Left hindlimb (tissue), 1 donor: ENCODE data around the gene SOHLH2.

Experiments
- DNase-seq: peaks from one replicate; pipeline ENCODE4 v3.0.0-alpha.2; 2018

SOHLH2 gene

GRCh38 chr13:36131222-36131930 is 83.0 kb downstream of the SOHLH2 start, which contains the start of gene DCLK1:
Gene DCLK1, minus strand, starts transcription at chr13:36131382.
- peak; percentile 90 for DNase-seq

- DNase-seq, result peak; percentile 46
Measured at GRCh38 chr13:36130552-36131221, 83.7 kb downstream of the SOHLH2 start.

- no peak for DNase-seq
Measured at GRCh38 chr13:36130193-36130551, 84.2 kb downstream of the SOHLH2 start.

GRCh38 chr13:36129539-36129938 is 84.8 kb downstream of the SOHLH2 start:
- no peak for DNase-seq

- no peak for DNase-seq
Measured at GRCh38 chr13:36126491-36126890, 87.9 kb downstream of the SOHLH2 start.

DNA sequence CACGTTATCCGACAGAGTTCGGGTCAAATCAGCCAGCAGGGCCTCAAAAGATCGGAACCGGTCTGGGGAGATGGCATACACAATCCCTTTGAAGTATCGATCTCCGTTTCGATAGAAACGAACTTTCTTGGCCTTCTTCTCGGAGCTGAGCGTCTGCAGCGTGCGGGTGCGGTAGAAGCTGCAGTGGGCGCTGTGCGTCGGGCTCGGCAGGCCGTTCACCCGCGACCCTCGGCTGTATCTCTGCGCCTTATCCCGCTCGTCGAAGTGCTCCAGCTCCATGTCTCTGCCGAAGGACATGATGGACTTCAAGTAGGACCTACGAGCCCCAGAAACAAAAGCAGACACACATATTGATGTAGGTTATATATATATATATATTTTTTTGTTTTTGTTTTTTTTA is 88.5 kb downstream of the SOHLH2 start:
- no peak for DNase-seq

GRCh38 chr13:36124236-36124822 is 90.0 kb downstream of the SOHLH2 start:
- DNase-seq, result peak; percentile 54
